ENCODE measurements around the gene NFATC4. TPM values are rescaled to one million over a fixed set of nuclear protein-coding genes. Genes with fewer than 3 reads are reported as not detected.

NFATC4 gene
- total RNA-seq (2022; extraction: Qiagen RNA extraction; ENCODE audit: low read depth), result 0.15 to 0.36 TPM (median 0.25 TPM) in 4 of 5 replicates, not detected in the other

DNA sequence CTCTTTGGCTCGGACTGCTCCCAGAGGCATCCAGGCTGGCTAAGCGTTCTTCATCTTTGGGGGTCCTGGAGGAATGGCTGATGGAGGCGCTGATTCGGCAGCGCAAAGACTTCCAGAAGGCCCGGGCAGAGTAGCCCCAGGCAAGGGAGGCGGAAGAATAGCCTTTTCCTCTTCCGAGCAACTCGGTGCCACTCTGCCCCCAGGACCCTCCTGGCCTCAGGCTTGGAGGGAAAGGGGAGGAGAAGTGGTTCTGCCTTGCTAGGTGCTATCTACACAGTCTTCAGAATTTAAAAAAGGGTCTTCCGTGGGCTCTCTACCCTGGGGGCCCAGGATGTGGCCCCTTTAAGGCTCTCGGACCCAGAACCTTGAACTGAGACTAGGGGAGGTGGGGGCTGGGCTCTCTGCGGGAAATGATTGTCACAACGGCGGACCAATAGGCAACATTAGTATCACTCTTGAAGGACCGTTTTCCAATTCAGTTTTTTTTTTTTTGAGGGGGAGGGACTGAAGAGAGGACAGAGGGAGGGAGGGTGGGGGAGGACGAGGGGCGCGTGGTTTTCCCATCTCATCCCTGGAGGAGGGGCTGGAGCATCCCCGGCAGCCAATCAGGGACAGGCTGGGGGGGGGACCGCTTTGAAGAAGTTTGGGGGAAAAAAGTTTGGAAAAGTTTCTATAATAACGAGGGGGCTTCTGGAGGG lies at the start of gene NFATC4:
TSS of gene NFATC4 (plus strand) at position 671 of the 698 bp plus-strand sequence. CDS start 157 bp downstream, outside the sequence.

DNA sequence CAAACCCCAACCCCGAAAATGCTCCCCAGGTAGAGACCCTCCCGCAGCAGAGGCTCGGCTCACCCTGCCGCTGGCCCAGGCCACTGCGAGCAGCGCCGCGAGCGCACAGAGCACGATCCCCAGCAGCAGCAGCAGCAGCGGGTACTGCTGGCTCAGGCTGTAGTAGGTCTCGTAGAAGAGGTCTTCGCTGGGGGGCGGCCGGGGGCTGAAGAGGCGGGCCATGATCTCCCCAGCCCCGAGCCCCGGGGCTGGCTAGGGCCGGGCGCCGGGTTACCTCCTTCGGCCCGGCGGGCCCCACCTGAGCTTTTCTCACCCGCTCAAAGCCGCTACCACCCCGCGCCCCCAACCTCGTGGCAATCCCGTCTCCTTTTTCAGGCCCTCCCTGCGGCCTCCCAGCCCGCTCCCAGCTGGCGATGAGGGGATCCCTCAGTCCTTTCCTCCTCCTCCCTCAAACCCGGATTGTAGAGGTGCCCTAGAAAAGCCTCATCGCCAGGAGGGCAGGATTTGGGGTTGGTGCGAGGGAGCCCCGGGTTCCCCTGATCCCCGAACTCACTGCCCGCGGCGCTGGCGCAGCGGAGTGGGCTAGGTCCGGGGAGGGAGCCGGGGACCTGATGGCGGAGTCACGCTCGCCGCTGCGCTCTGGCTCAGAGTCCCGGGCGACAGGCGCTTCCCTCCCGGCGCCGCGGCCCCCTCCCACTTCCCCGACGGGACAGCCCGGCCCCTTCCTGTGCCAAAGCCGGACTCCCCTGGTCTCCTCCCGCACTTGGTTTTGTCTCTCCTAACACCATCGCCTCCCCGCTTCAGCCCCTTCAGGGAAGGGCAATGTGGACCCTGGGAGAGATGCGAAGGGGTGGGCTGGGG lies 33.3 kb upstream of the NFATC4 start, which contains the start of gene ADCY4:
TSS of gene ADCY4 (minus strand) at position 641 of the 861 bp plus-strand sequence. CDS start at position 222, 419 bp downstream.

DNA sequence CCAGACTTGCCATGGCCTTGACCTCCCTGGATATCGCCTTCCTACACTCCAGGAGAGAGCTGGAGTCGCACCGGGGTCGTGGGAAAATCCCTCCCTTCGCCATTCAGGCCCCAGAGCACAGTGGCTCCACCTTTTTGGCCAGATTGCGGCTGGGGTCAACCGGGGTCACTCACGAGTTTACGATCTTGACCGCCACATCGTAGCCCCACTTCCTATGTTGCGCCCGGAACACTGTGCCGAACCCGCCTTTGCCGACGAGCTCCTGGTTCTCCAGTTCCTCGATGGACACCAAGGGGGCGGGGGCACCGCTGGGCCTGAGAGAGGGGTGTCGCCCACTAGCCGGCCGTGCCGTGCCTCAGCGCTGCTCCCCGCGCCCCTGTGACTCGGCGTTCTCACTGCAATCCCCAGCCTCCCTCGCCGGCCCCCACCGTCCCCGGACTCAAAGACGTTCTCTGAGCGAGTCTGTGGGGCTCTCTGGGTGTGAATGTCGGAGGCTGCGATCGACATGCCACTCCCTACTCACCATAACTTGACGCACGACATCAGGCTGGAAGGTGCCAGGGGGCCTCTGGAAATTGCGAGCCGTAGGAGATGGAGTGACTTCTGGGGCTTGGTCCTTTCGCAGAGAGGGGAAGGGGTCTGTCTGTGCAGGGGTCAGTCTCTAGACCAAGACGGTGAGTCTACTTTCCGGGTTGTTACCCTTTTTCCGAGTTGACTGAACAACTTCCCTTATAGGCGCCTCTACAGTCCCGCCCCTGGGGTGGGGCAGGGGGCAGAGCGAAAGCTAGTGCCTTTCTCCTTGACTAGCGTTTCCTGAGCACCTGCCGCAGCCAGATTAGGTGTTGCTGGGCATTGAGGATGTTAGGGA lies 28.5 kb upstream of the NFATC4 start, which contains the start of gene RIPK3:
TSS of gene RIPK3 (minus strand) at position 708 of the 868 bp plus-strand sequence. CDS start at position 543, 165 bp downstream.

DNA sequence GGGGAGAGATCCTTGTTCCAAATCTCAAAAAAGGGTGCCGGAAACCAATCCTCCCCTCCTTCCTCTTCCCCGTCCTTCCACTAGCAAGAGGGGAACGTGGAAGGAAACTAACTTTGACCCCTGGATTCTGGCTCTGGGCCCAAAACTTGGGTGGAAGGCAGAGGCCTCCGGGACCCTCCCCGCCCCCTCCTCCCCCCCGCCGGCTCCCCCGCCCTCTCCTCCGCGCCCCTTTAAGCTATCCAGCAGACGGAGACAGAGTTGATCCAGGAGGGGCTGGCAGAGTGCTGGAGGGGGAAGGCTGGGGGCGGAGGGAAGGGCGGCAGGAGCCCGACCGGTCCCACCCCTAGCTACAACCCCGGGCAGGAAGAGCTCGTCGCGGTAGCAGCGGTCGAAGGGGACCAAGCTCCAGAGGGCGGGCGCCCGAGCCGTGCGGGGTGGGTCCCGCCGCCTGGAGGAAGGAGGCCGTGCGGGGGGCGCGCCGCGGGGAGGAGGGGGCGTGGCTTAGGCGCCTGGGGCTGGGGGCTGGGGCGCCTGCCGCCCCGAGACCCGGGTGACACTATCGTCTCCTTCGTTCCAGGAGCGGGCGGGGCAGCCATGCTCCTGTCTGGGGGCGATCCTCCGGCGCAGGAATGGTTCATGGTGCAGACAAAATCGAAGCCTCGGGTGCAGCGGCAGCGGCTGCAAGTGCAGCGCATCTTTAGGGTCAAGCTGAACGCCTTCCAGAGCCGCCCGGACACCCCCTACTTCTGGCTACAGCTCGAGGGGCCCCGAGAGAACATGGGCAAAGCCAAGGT lies 30.9 kb downstream of the NFATC4 start, which contains the start of gene NYNRIN:
TSS of gene NYNRIN (plus strand) at position 351 of the 794 bp plus-strand sequence. CDS start at position 595, 244 bp downstream.

Other genes with a start within 250 kb of the NFATC4 start
- not detected in 5 replicates for gene FITM1, start 237.5 kb upstream of the NFATC4 start, total RNA-seq (2022; extraction: Qiagen RNA extraction; ENCODE audit: low read depth)
- gene PSME1, start 232.0 kb upstream of the NFATC4 start, total RNA-seq (2022; extraction: Qiagen RNA extraction; ENCODE audit: low read depth), result 149 to 185 TPM (median 165 TPM) in 5 replicates
- gene EMC9, start 226.6 kb upstream of the NFATC4 start, total RNA-seq (2022; extraction: Qiagen RNA extraction; ENCODE audit: low read depth), result 37.8 to 64.0 TPM (median 62.7 TPM) in 5 replicates
- 149 to 205 TPM (median 163 TPM) in 5 replicates for gene PSME2, start 221.6 kb upstream of the NFATC4 start, total RNA-seq (2022; extraction: Qiagen RNA extraction; ENCODE audit: low read depth)
- 14.7 to 35.4 TPM (median 31.7 TPM) in 5 replicates for gene RNF31, start 220.7 kb upstream of the NFATC4 start, total RNA-seq (2022; extraction: Qiagen RNA extraction; ENCODE audit: low read depth)
- gene IRF9, start 206.9 kb upstream of the NFATC4 start, total RNA-seq (2022; extraction: Qiagen RNA extraction; ENCODE audit: low read depth), result 15.5 to 24.9 TPM (median 19.7 TPM) in 5 replicates
- gene REC8, start 196.1 kb upstream of the NFATC4 start, total RNA-seq (2022; extraction: Qiagen RNA extraction; ENCODE audit: low read depth), result 2.6 to 6.5 TPM (median 4.6 TPM) in 5 replicates
- 51.4 to 91.8 TPM (median 77.1 TPM) in 5 replicates for gene IPO4, start 179.4 kb upstream of the NFATC4 start, total RNA-seq (2022; extraction: Qiagen RNA extraction; ENCODE audit: low read depth)
- 48.0 to 74.0 TPM (median 66.9 TPM) in 5 replicates for gene TM9SF1, start 172.7 kb upstream of the NFATC4 start, total RNA-seq (2022; extraction: Qiagen RNA extraction; ENCODE audit: low read depth)
- not detected in 5 replicates for gene TSSK4, start 162.5 kb upstream of the NFATC4 start, total RNA-seq (2022; extraction: Qiagen RNA extraction; ENCODE audit: low read depth)
- 76.7 to 107 TPM (median 84.4 TPM) in 5 replicates for gene CHMP4A, start 154.7 kb upstream of the NFATC4 start, total RNA-seq (2022; extraction: Qiagen RNA extraction; ENCODE audit: low read depth)
- 22.6 to 33.8 TPM (median 29.9 TPM) in 5 replicates for gene MDP1, start 152.1 kb upstream of the NFATC4 start, total RNA-seq (2022; extraction: Qiagen RNA extraction; ENCODE audit: low read depth)
- gene NEDD8, start 135.8 kb upstream of the NFATC4 start, total RNA-seq (2022; extraction: Qiagen RNA extraction; ENCODE audit: low read depth), result 456 to 538 TPM (median 471 TPM) in 5 replicates
- gene GMPR2, start 135.3 kb upstream of the NFATC4 start, total RNA-seq (2022; extraction: Qiagen RNA extraction; ENCODE audit: low read depth), result 53.6 to 67.0 TPM (median 57.2 TPM) in 5 replicates
- gene TINF2, start 125.6 kb upstream of the NFATC4 start, total RNA-seq (2022; extraction: Qiagen RNA extraction; ENCODE audit: low read depth), result 31.9 to 41.7 TPM (median 36.3 TPM) in 5 replicates
- 0.72 to 1.3 TPM (median 0.74 TPM) in 5 replicates for gene TGM1, start 105.0 kb upstream of the NFATC4 start, total RNA-seq (2022; extraction: Qiagen RNA extraction; ENCODE audit: low read depth)
- 13.7 to 19.6 TPM (median 18.4 TPM) in 5 replicates for gene RABGGTA, start 96.6 kb upstream of the NFATC4 start, total RNA-seq (2022; extraction: Qiagen RNA extraction; ENCODE audit: low read depth)
- 9.5 to 15.2 TPM (median 13.7 TPM) in 5 replicates for gene DHRS1, start 68.4 kb upstream of the NFATC4 start, total RNA-seq (2022; extraction: Qiagen RNA extraction; ENCODE audit: low read depth)
- 11.6 to 19.3 TPM (median 18.7 TPM) in 5 replicates for gene NOP9, start 68.3 kb upstream of the NFATC4 start, total RNA-seq (2022; extraction: Qiagen RNA extraction; ENCODE audit: low read depth)
- 0.12 to 0.21 TPM (median 0.18 TPM) in 4 of 5 replicates, not detected in the other for gene CIDEB, start 60.2 kb upstream of the NFATC4 start, total RNA-seq (2022; extraction: Qiagen RNA extraction; ENCODE audit: low read depth)
- gene LTB4R2, start 58.0 kb upstream of the NFATC4 start, total RNA-seq (2022; extraction: Qiagen RNA extraction; ENCODE audit: low read depth), result 2.0 to 6.3 TPM (median 5.6 TPM) in 5 replicates
- 3.2 to 6.8 TPM (median 5.9 TPM) in 5 replicates for gene LTB4R, start 56.7 kb upstream of the NFATC4 start, total RNA-seq (2022; extraction: Qiagen RNA extraction; ENCODE audit: low read depth)
- 0.21 TPM in 1 of 5 replicates, not detected in the others for gene ADCY4, start 33.1 kb upstream of the NFATC4 start, total RNA-seq (2022; extraction: Qiagen RNA extraction; ENCODE audit: low read depth)
- gene RIPK3, start 28.2 kb upstream of the NFATC4 start, total RNA-seq (2022; extraction: Qiagen RNA extraction; ENCODE audit: low read depth), result not detected in 5 replicates
- gene NYNRIN, start 30.8 kb downstream of the NFATC4 start, total RNA-seq (2022; extraction: Qiagen RNA extraction; ENCODE audit: low read depth), result 0.25 to 0.57 TPM (median 0.27 TPM) in 5 replicates
- 0.59 to 2.1 TPM (median 1.1 TPM) in 5 replicates for gene CBLN3, start 61.5 kb downstream of the NFATC4 start, total RNA-seq (2022; extraction: Qiagen RNA extraction; ENCODE audit: low read depth)
- gene KHNYN, start 61.8 kb downstream of the NFATC4 start, total RNA-seq (2022; extraction: Qiagen RNA extraction; ENCODE audit: low read depth), result 19.8 to 31.7 TPM (median 27.3 TPM) in 5 replicates
- gene SDR39U1, start 74.6 kb downstream of the NFATC4 start, total RNA-seq (2022; extraction: Qiagen RNA extraction; ENCODE audit: low read depth), result 33.1 to 53.2 TPM (median 49.6 TPM) in 5 replicates
- gene CMA1, start 140.1 kb downstream of the NFATC4 start, total RNA-seq (2022; extraction: Qiagen RNA extraction; ENCODE audit: low read depth), result not detected in 5 replicates
- not detected in 5 replicates for gene CTSG, start 208.1 kb downstream of the NFATC4 start, total RNA-seq (2022; extraction: Qiagen RNA extraction; ENCODE audit: low read depth)
- gene GZMH, start 241.5 kb downstream of the NFATC4 start, total RNA-seq (2022; extraction: Qiagen RNA extraction; ENCODE audit: low read depth), result not detected in 5 replicates

Measured in A549 treated with ZK216348 at 1 μM for 4 hours (cell line).